CD4-positive, CD25-positive, alpha-beta regulatory T cell (primary cell): ENCODE data around the gene PTPN9. TPM values are rescaled to one million over a fixed set of nuclear protein-coding genes. Genes with fewer than 3 reads are reported as not detected.

Experiments used
- ATAC-seq, 2 donors: fragments of 150-1000 bp; cut with Tn5 transposase; one replicate each; pipeline ENCODE4 v1.10.0; 2021; ENCODE audit warnings: low read depth in 2 of 2, moderate number of reproducible peaks in 2 of 2, moderate library complexity in 1 of 2
- DNase-seq, 3 donors: peaks; one replicate each; pipeline versions ENCODE4 v3.0.0 to v3.0.0-alpha.2; 2012 to 2022; ENCODE audit warnings: mixed read lengths in 1 of 3
- H3K27ac ChIP-seq: one replicate; pipeline ENCODE4 v1.7.0; 2013; ENCODE audit warnings: mild to moderate bottlenecking, low read length; ENCODE audit not compliant: insufficient read depth, poor library complexity, severe bottlenecking
- H3K27me3 ChIP-seq: one replicate; pipeline ENCODE4 v1.7.0; 2013; ENCODE audit warnings: low read length; ENCODE audit not compliant: control insufficient read depth, insufficient read depth
- H3K36me3 ChIP-seq: one replicate; pipeline ENCODE4 v1.7.0; 2013; ENCODE audit warnings: mild to moderate bottlenecking, low read length, moderate library complexity; ENCODE audit not compliant: control insufficient read depth, insufficient read depth
- H3K4me1 ChIP-seq: 2 replicates; pipeline ENCODE4 v1.7.0; 2013; ENCODE audit warnings: mild to moderate bottlenecking, low read length; ENCODE audit not compliant: insufficient read depth, control insufficient read depth, poor library complexity, severe bottlenecking
- H3K4me3 ChIP-seq: one replicate; pipeline ENCODE4 v1.7.0; 2013; ENCODE audit warnings: low read depth, mild to moderate bottlenecking, low read length, moderate library complexity
- H3K9me3 ChIP-seq, 2 experiments: 1 replicate in 1 of 2; 2 replicates in 1 of 2; pipeline ENCODE4 v1.7.0; 2013; ENCODE audit warnings: low read length in 2 of 2, mild to moderate bottlenecking in 1 of 2, moderate library complexity in 1 of 2; ENCODE audit not compliant: control insufficient read depth in 2 of 2
- H3K27ac Mint-ChIP-seq, 3 donors: one replicate each; pipeline ENCODE4 v1.8.0; 2020 to 2022; ENCODE audit warnings: mild to moderate bottlenecking in 3 of 3, mixed read lengths in 3 of 3, moderate library complexity in 2 of 3
- H3K27me3 Mint-ChIP-seq: one replicate; pipeline ENCODE4 v1.8.0; 2022; ENCODE audit warnings: mild to moderate bottlenecking, mixed read lengths
- H3K36me3 Mint-ChIP-seq: one replicate; pipeline ENCODE4 v1.8.0; 2020; ENCODE audit warnings: mixed read lengths
- H3K4me1 Mint-ChIP-seq, 4 donors: one replicate each; pipeline ENCODE4 v1.8.0; 2020 to 2022; ENCODE audit warnings: mixed read lengths in 4 of 4, mild to moderate bottlenecking in 1 of 4
- H3K4me3 Mint-ChIP-seq, 4 donors: one replicate each; pipeline ENCODE4 v1.8.0; 2020 to 2022; ENCODE audit warnings: mild to moderate bottlenecking in 4 of 4, mixed read lengths in 4 of 4, moderate library complexity in 3 of 4
- H3K9me3 Mint-ChIP-seq, 7 donors: one replicate each; pipeline ENCODE4 v1.8.0; 2020 to 2022; ENCODE audit warnings: mixed read lengths in 7 of 7, mild to moderate bottlenecking in 3 of 7, moderate library complexity in 2 of 7
- polyA plus RNA-seq, 4 donors: library from polyadenylated mRNA; unstranded; fragments of 300-500 nt; fragmentation: Illumina TruSeq; gene quantifications; one replicate each; pipeline ENCODE4 v1.2.3, GENCODE V29; 2021
- total RNA-seq: library from RNA; stranded (reverse); gene quantifications from one replicate; pipeline ENCODE4 v1.2.3, GENCODE V29; 2022

Gene PTPN9
- total and polyA plus RNA-seq, 5 donors from 2014 or later, result 18.3 to 29.8 (median 24.4) TPM

DNA sequence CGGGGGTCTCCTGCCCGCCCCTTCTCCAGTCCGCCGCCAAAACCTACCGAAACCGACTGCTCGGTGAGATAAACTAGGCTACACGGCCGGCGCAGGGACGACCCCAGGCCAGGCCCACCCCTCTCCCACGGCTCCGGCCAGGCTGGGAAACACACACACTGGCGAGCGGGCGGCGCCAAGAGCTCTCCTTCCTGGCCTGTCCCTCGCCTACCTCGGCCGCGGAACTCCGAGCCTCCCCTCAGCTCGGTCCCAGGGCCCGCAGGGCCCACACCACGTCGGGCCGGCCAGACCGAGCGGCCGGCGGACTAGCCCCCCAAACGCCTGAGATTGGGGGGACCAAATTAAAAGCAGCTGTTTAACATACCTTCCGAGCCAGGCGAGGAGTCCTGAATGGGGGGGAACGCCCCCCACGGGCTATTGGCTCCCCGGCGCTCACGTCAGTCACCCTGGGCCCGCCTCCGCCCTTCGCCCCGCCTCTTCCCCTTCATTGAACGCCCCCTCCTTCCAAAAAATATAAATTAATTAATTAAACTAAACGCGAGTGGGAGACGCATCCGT lies 123.6 kb downstream of the PTPN9 start:
- H3K4me3 Mint-ChIP-seq, result peak overlapping the region; percentile 90 to 97 (median 94)
- H3K27me3 Mint-ChIP-seq, result no peaks in the 10 kb centered on the region
- peaks cover 4 to 25% (median 10%) of the 10 kb centered on the region in 4 donors for H3K4me1 Mint-ChIP-seq
- Histone ChIP-seq H3K4me1 (peaks cover 28% of the 10 kb centered on the region), H3K27ac (peak overlapping the region; percentile 99), H3K4me3 (peak overlapping the region; percentile 90), H3K27me3 (no peaks in the 10 kb centered on the region), H3K36me3 (no peaks in the 10 kb centered on the region), H3K9me3 (no peaks in the 10 kb centered on the region)
- ATAC-seq (no peak), DNase-seq (peak; percentile 85 to 91 (median 89))
- H3K9me3 Mint-ChIP-seq, result no peaks in the 10 kb centered on the region
- peak overlapping the region; percentile 82 to 96 (median 88) for H3K27ac Mint-ChIP-seq
- no peaks in the 10 kb centered on the region for H3K36me3 Mint-ChIP-seq

DNA sequence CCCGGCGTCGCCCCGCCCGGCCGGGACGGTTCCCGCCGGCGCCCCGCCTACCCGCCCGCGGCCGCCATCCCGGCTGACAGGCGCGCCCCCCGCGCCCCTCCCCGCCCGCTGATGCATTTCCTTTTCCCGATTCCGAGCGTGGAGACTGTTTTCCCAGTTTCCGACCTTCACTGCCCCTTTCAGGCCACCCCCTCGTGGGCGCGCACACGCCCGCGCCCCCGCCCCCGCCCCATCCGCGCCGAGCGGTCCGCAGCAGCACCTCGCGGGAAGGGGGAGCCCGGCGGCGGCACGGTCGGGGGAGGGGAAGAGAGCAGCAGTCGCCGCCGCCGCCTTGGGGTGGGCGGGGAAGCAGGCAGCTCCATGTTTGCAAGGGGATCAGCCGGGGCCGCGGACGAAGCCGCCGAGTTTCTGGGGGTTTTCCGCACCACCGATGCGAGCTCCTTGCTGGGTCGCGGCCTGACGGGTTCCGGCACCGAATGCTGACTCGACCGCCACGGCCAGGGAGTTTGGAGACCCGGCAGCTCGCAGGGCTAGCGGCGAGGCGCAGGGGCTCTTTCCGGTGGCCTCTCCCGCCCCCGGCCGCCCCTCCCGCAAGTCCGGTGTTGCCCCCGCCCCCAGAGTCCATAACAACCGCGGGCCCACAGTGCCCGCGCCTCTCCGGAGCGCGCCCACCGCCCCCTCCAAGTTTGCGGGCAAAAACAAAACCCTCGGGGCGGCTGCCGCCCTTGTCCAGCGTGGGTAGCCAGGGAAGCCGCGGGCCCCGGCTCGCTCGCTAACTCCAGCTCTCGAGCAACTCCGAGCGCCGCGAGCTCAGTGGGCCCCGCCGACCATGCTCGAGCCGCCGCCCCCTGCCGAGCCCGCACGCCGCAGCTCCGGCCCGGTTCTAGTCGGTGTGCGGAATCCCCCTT lies 124.4 kb downstream of the PTPN9 start:
- DNase-seq, result peak; percentile 79 to 83 (median 82)
- Mint-ChIP-seq H3K27ac (peak overlapping the region in 1 of 3 donors; percentile 98), H3K9me3 (no peaks in the 10 kb centered on the region), H3K4me3 (peak overlapping the region; percentile 90 to 97 (median 94)), H3K4me1 (peaks cover 4 to 32% (median 17%) of the 10 kb centered on the region in 4 donors), H3K27me3 (no peaks in the 10 kb centered on the region), H3K36me3 (no peaks in the 10 kb centered on the region)
- Histone ChIP-seq H3K27me3 (no peaks in the 10 kb centered on the region), H3K27ac (peak overlapping the region; percentile 99), H3K4me1 (peaks cover 36% of the 10 kb centered on the region), H3K36me3 (no peaks in the 10 kb centered on the region), H3K4me3 (peak overlapping the region; percentile 51), H3K9me3 (no peaks in the 10 kb centered on the region)
- no peak for ATAC-seq

DNA sequence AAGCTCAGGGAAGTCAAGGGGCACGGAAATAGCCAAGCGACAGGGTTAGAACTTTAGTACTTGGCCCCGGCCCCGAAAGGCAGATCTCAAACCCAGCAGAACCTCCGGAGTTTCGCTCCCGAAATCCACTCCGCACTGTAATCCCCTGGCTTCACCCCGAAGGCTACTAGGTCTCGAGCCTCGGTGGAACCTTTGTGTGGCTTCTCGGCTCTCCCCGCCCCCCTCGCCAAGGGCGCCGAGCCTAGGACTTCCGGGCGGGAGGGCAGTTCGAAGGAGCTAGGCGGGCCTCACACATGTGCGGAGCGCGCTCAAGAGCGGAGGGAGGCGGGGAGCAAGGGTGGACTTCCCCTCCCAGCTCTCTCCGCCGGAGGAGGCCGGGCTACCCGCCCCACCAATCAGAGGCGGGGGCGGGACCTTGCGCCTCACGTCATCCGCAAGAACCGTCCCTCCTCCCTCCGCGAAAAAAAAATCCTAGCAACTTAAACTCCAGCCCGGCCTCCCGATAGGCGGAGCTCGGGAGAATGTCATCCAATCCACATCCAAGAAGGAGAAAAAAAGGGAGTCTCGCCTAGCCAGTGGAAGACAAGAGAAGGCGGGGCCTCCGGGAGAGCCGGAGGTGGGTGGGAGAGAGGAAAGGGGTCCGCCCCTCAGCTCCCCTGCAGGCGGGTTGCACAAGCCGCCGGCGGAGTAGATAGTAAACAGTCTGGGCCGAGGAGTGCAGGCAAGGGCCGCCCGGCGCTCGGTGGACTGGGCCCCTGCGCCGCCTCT lies 125.2 kb downstream of the PTPN9 start:
- Histone ChIP-seq H3K4me3 (peak overlapping the region; percentile 96), H3K36me3 (no peaks in the 10 kb centered on the region), H3K9me3 (no peaks in the 10 kb centered on the region), H3K27ac (peak overlapping the region; percentile 99), H3K4me1 (peaks cover 43% of the 10 kb centered on the region), H3K27me3 (no peaks in the 10 kb centered on the region)
- H3K4me3 Mint-ChIP-seq, result peak overlapping the region; percentile 94 to 98 (median 96)
- peaks cover 7 to 40% (median 23%) of the 10 kb centered on the region in 4 donors for H3K4me1 Mint-ChIP-seq
- peak; percentile 94 to 100 (median 100) for DNase-seq
- peak; percentile 45 to 47 for ATAC-seq
- peak overlapping the region; percentile 88 to 98 (median 98) for H3K27ac Mint-ChIP-seq
- no peaks in the 10 kb centered on the region for H3K9me3 Mint-ChIP-seq
- H3K27me3 Mint-ChIP-seq, result no peaks in the 10 kb centered on the region
- no peaks in the 10 kb centered on the region for H3K36me3 Mint-ChIP-seq

DNA sequence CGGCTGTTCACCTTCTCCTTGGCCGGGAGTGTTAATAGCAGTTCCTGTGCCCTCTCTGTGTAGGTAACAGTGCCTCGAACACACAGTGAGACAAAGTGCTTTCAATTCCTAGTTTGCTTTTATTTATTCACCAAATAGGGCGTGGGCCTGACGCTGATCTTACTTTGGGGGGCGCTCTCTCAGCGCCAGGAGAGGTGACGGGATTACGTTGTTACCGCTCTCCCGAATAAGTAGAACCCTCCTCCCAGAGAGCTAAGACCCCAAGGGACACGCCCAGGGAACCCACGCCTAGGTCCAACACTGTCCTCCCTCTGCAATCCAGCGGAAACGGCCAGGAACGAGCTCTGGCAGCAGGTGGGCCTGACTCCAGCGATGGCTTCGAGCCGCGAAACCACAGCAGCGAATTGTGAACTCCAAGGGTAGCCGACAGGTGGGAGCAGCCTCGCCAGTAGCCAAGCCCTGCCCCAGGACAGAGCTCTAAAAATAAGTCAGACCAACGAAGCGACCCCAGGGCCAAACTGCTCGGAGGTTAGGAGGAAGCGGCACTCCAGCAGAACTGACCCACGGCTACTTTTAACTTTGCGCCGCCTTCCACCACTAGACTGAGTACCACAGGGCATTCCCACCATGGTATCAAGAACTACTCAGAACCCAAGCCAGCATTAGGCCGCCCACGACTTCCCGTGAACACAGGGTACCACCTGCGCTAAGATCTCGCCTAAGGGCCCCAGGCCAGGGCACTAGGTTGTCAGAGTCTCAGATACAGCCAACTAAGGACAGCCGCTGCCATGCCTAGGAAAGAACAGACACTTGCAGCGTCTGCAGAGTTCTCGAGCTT lies 126.0 kb downstream of the PTPN9 start:
- DNase-seq (peak in 2 of 3 donors; percentile 20 to 35), ATAC-seq (no peak)
- Mint-ChIP-seq H3K4me3 (peak overlapping the region; percentile 94 to 98 (median 96)), H3K27ac (peak overlapping the region; percentile 98 to 99 (median 98)), H3K9me3 (no peaks in the 10 kb centered on the region), H3K36me3 (peaks cover 3% of the 10 kb centered on the region), H3K4me1 (peaks cover 9 to 47% (median 26%) of the 10 kb centered on the region in 4 donors), H3K27me3 (no peaks in the 10 kb centered on the region)
- Histone ChIP-seq H3K9me3 (no peaks in the 10 kb centered on the region), H3K27ac (peak overlapping the region; percentile 99), H3K36me3 (no peaks in the 10 kb centered on the region), H3K4me1 (peaks cover 49% of the 10 kb centered on the region), H3K27me3 (no peaks in the 10 kb centered on the region), H3K4me3 (peak overlapping the region; percentile 96)

DNA sequence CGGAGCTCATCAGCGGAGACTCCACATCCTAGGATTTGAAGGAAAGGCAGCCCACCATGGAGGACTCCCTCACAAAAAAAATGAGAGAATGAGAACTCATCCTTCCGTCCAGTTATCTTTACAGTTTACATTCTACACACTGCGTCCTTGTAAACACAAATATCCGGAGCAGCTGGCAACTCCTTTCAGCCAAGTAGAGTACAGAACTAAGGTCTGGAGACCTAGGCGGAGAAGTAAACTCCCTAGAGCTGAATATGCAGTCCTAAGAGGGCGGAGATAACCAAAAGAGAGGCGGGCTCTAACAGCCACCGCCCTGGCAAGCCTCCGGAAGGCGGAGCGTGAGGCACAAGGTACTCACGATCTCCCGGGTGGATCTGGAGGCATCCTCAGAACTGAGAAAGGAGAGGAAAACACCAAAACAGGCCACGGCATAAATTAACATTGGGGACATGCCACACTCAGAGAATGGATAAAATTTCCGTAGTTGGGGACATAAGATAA lies 126.7 kb downstream of the PTPN9 start:
- Histone ChIP-seq H3K4me1 (peaks cover 54% of the 10 kb centered on the region), H3K4me3 (peak overlapping the region; percentile 96), H3K27me3 (no peaks in the 10 kb centered on the region), H3K36me3 (no peaks in the 10 kb centered on the region), H3K9me3 (no peaks in the 10 kb centered on the region), H3K27ac (peak overlapping the region; percentile 99)
- ATAC-seq (peak; percentile 4 to 7), DNase-seq (peak; percentile 74 to 92 (median 81))
- Mint-ChIP-seq H3K9me3 (no peaks in the 10 kb centered on the region), H3K36me3 (peaks cover 3% of the 10 kb centered on the region), H3K4me3 (peak overlapping the region; percentile 94 to 98 (median 96)), H3K4me1 (peaks cover 9 to 53% (median 29%) of the 10 kb centered on the region in 4 donors), H3K27me3 (no peaks in the 10 kb centered on the region), H3K27ac (peak overlapping the region; percentile 98 to 99 (median 98))

DNA sequence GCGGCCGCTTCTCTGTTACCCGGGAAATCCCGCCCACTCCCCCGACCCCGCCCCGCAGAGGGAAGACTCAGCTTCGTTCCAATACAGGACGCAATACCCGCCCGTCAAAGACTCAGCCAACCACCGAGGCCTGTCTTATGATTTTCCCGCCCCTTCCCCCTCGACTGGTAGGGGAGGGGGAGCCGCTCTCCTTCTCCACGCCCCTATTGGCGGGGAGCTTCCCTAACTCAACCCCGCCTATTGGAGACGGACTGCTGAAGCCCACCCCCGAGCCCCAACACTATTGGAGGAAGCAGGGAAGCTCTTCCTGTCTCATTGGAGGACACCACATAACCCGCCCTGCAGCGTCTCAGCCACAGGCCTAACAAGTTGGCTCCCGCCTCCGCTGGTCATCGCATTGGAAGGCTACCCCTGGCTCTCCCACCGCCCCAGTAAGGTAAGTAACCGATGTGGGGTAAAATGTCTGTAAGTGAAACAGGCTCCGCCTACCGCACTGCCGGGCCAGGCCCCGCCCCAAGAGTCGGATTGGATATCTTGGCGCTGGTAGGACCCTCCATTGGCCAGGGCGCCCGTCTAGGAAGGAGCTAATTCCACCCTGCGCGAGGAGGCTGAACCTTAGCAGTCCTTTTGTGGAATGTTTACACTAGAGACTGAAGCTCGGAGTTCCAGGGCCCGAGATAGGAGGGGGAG lies 127.3 kb downstream of the PTPN9 start, which contains the start of gene SIN3A:
Gene SIN3A (minus strand): TSS at position 17 of the 690 bp plus-strand sequence. CDS start 21,315 bp downstream, outside the sequence.
- H3K9me3 Mint-ChIP-seq, result no peaks in the 10 kb centered on the region
- H3K4me1 Mint-ChIP-seq, result peaks cover 9 to 59% (median 34%) of the 10 kb centered on the region in 4 donors

More for the DNA sequence above, 127.3 kb downstream of the PTPN9 start, which contains the start of gene SIN3A:
- H3K4me1 ChIP-seq, result peaks cover 58% of the 10 kb centered on the region
- H3K27ac ChIP-seq, result peak within 1 kb of the TSS; percentile 99
- peak; percentile 57 to 62 for ATAC-seq
- Mint-ChIP-seq H3K36me3 (peaks cover 3% of the 10 kb centered on the region), H3K27me3 (no peaks in the 10 kb centered on the region), H3K4me3 (peak within 1 kb of the TSS; percentile 95 to 98 (median 97)), H3K27ac (peak within 1 kb of the TSS; percentile 98 to 99 (median 99))
- no peaks in the 10 kb centered on the region for H3K36me3 ChIP-seq
- no peaks in the 10 kb centered on the region for H3K9me3 ChIP-seq
- no peaks in the 10 kb centered on the region for H3K27me3 ChIP-seq
- DNase-seq, result peak; percentile 99 to 100 (median 99)
- H3K4me3 ChIP-seq, result peak within 1 kb of the TSS; percentile 96
